H1 (cell line): ENCODE results near the gene KLHL21. TPM values are rescaled to one million over a fixed set of nuclear protein-coding genes. Genes with fewer than 3 reads are reported as not detected.
A peak's percentile ranks its signal among the peaks of the same experiment; 100 is the strongest.

Experiments
- USF2 ChIP-seq: IDR thresholded peaks from 2 replicates; pipeline ENCODE4 v1.6.1; 2011; ENCODE audit warnings: low read length, improper control_type of control experiment
- polyA plus RNA-seq, 7 experiments: library from polyadenylated mRNA; depleted of rRNA in 3 of 7; stranded (reverse) in 5 of 7; unstranded in 2 of 7; fragments of >200 nt in 5 of 7; fragments of 200-250 nt in 2 of 7; gene quantifications; 1 replicate in 5 of 7; 2 replicates in 1 of 7; 4 replicates in 1 of 7; pipeline versions ENCODE4 v1.2.1 to v1.2.3, GENCODE V29; 2011 to 2013; ENCODE audit warnings: missing spikeins in 2 of 7, mixed read lengths in 2 of 7
- total RNA-seq: library from RNA; stranded (reverse); fragmentation: NEBNext Ultra II Directional; extraction: Animal tissue kit (Norgen Biotek cat#: 25700); gene quantifications from 2 replicates; pipeline ENCODE4 v1.2.1, GENCODE V29; 2021

KLHL21 gene
- total and polyA plus RNA-seq, 2 of the 8 experiments (the other 6 are each of a cell fraction or from before 2014, with no cell fraction given): 11.9 to 22.3 TPM

- peak; percentile 55 for TF ChIP-seq USF2
These were observed 1.4 kb downstream of the KLHL21 start (continued) for GRCh38 chr1:6601049-6601922.
